ENCODE data around the gene PRKCE. TPM values are rescaled to one million over a fixed set of nuclear protein-coding genes. Genes with fewer than 3 reads are reported as not detected.

Gene PRKCE
- total RNA-seq, 1 donor from 2014 or later: 12.0 TPM

- Mint-ChIP-seq H3K4me3 (ENCODE audit: unreplicated experiment) (no peak overlapping the region), H3K27ac (ENCODE audit: unreplicated experiment) (peak overlapping the region; percentile 23), H3K27me3 (ENCODE audit: low read depth) (no peaks in the 10 kb centered on the region), H3K36me3 (ENCODE audit: low read depth) (peaks cover 12% of the 10 kb centered on the region), H3K9me3 (ENCODE audit: low read depth) (no peaks in the 10 kb centered on the region), H3K4me1 (ENCODE audit: low read depth) (peaks cover 16% of the 10 kb centered on the region)
- TF ChIP-seq CTCF (IDR thresholded peaks at IDR 0.05): no peak
- DNase-seq (ENCODE audit: low spot score): no peak
Measured at GRCh38 chr2:46157072-46157965, 505.8 kb downstream of the PRKCE start.

- peaks cover 22% of the 10 kb centered on the region for H3K4me1 Mint-ChIP-seq (ENCODE audit: low read depth)
- H3K27ac Mint-ChIP-seq (ENCODE audit: unreplicated experiment): no peak overlapping the region
- DNase-seq (ENCODE audit: low spot score): no peak
- peaks cover 10% of the 10 kb centered on the region for H3K36me3 Mint-ChIP-seq (ENCODE audit: low read depth)
- no peak overlapping the region for H3K4me3 Mint-ChIP-seq (ENCODE audit: unreplicated experiment)
- no peak for TF ChIP-seq CTCF (IDR thresholded peaks at IDR 0.05)
- no peaks in the 10 kb centered on the region for H3K27me3 Mint-ChIP-seq (ENCODE audit: low read depth)
- H3K9me3 Mint-ChIP-seq (ENCODE audit: low read depth): no peaks in the 10 kb centered on the region
Measured at GRCh38 chr2:46157966-46158310, 506.5 kb downstream of the PRKCE start.

GRCh38 chr2:46158661-46159060 is 507.2 kb downstream of the PRKCE start:
- Mint-ChIP-seq H3K36me3 (ENCODE audit: low read depth) (peaks cover 10% of the 10 kb centered on the region), H3K27ac (ENCODE audit: unreplicated experiment) (no peak overlapping the region), H3K9me3 (ENCODE audit: low read depth) (no peaks in the 10 kb centered on the region), H3K4me3 (ENCODE audit: unreplicated experiment) (no peak overlapping the region), H3K4me1 (ENCODE audit: low read depth) (peaks cover 23% of the 10 kb centered on the region), H3K27me3 (ENCODE audit: low read depth) (no peaks in the 10 kb centered on the region)
- DNase-seq (ENCODE audit: low spot score): no peak
- no peak for TF ChIP-seq CTCF (IDR thresholded peaks at IDR 0.05)

- H3K27me3 Mint-ChIP-seq (ENCODE audit: low read depth): no peaks in the 10 kb centered on the region
- no peak overlapping the region for H3K4me3 Mint-ChIP-seq (ENCODE audit: unreplicated experiment)
- no peak for DNase-seq (ENCODE audit: low spot score)
- no peaks in the 10 kb centered on the region for H3K9me3 Mint-ChIP-seq (ENCODE audit: low read depth)
- no peak for TF ChIP-seq CTCF (IDR thresholded peaks at IDR 0.05)
- no peak overlapping the region for H3K27ac Mint-ChIP-seq (ENCODE audit: unreplicated experiment)
- peaks cover 40% of the 10 kb centered on the region for H3K4me1 Mint-ChIP-seq (ENCODE audit: low read depth)
- H3K36me3 Mint-ChIP-seq (ENCODE audit: low read depth): peaks cover 10% of the 10 kb centered on the region
Measured at GRCh38 chr2:46160326-46160725, 508.9 kb downstream of the PRKCE start.

- peaks cover 5% of the 10 kb centered on the region for H3K36me3 Mint-ChIP-seq (ENCODE audit: low read depth)
- peak overlapping the region; percentile 2 for H3K27ac Mint-ChIP-seq (ENCODE audit: unreplicated experiment)
- H3K9me3 Mint-ChIP-seq (ENCODE audit: low read depth): no peaks in the 10 kb centered on the region
Measured at GRCh38 chr2:46161315-46161714, 509.8 kb downstream of the PRKCE start.

More at GRCh38 chr2:46161315-46161714, 509.8 kb downstream of the PRKCE start:
- no peak for DNase-seq (ENCODE audit: low spot score)
- H3K4me3 Mint-ChIP-seq (ENCODE audit: unreplicated experiment): no peak overlapping the region
- H3K27me3 Mint-ChIP-seq (ENCODE audit: low read depth): no peaks in the 10 kb centered on the region
- H3K4me1 Mint-ChIP-seq (ENCODE audit: low read depth): peaks cover 45% of the 10 kb centered on the region
- TF ChIP-seq CTCF (IDR thresholded peaks at IDR 0.05): no peak
